Measurements from ENCODE around the gene PSD. TPM values are rescaled to one million over a fixed set of nuclear protein-coding genes. Genes with fewer than 3 reads are reported as not detected.
"Not testable (repeated sequence)": the region's sequence is repeated elsewhere in the genome, so short reads cannot be mapped to it uniquely, and the experiment has no call there.

The PSD gene
- total RNA-seq, result 2.4 and 3.7 TPM in 2 replicates

GRCh38 chr10:102418622-102419268, at the start of gene PSD:
Gene PSD, minus strand, starts transcription at chr10:102418785. Its CDS starts 1,747 bp downstream, at chr10:102417038.
- intact Hi-C loops (cut with micrococcal nuclease), result no loop called here

- intact Hi-C loops (cut with micrococcal nuclease), result no loop called here
Observed at GRCh38 chr10:102467971-102468438, 49.4 kb upstream of the PSD start.

GRCh38 chr10:102467318-102467717, 48.7 kb upstream of the PSD start:
- intact Hi-C loops (cut with micrococcal nuclease), result no loop called here

GRCh38 chr10:102465466-102465865, 46.9 kb upstream of the PSD start:
- intact Hi-C loops (cut with micrococcal nuclease), result no loop called here

GRCh38 chr10:102463983-102464382, 45.4 kb upstream of the PSD start:
- intact Hi-C loops (cut with micrococcal nuclease), result no loop called here

- intact Hi-C loops (cut with micrococcal nuclease), result no loop called here
Observed at GRCh38 chr10:102462512-102463054, 44.0 kb upstream of the PSD start.

GRCh38 chr10:102461187-102462054, 42.8 kb upstream of the PSD start:
- intact Hi-C loops (cut with micrococcal nuclease), result loop anchor here (1.0 kb wide), 7 partner anchors 12 to 329 kb away; partner anchors contain the start of genes ACTR1A and CUEDC2

- intact Hi-C loops (cut with micrococcal nuclease), result loop anchor here (1.0 kb wide), 7 partner anchors 12 to 329 kb away; partner anchors contain the start of genes ACTR1A and CUEDC2
Observed at GRCh38 chr10:102460836-102461186, 42.2 kb upstream of the PSD start.

- intact Hi-C loops (cut with micrococcal nuclease), result no loop called here
Observed at GRCh38 chr10:102458656-102459055, 40.1 kb upstream of the PSD start.

- intact Hi-C loops (cut with micrococcal nuclease), result no loop called here
Observed at GRCh38 chr10:102457591-102458150, 39.1 kb upstream of the PSD start.

- intact Hi-C loops (cut with micrococcal nuclease), result no loop called here
Observed at GRCh38 chr10:102455893-102456471, 37.4 kb upstream of the PSD start.

- intact Hi-C loops (cut with micrococcal nuclease), result not testable (repeated sequence)
Observed at GRCh38 chr10:102454662-102455487, 36.3 kb upstream of the PSD start.

GRCh38 chr10:102453502-102453901, 34.9 kb upstream of the PSD start:
- intact Hi-C loops (cut with micrococcal nuclease), result loop anchor here (1.0 kb wide), 1 partner anchor 26 kb away; no protein-coding TSS in a partner anchor

- intact Hi-C loops (cut with micrococcal nuclease), result loop anchor here (1.0 kb wide), 1 partner anchor 26 kb away; no protein-coding TSS in a partner anchor
Observed at GRCh38 chr10:102452672-102453340, 34.2 kb upstream of the PSD start.

- intact Hi-C loops (cut with micrococcal nuclease), result no loop called here
Observed at GRCh38 chr10:102451105-102451969, 32.8 kb upstream of the PSD start, which contains the start of gene C10orf95. Gene C10orf95, minus strand, starts transcription at chr10:102451543. Its CDS starts 450 bp downstream, at chr10:102451093.

- intact Hi-C loops (cut with micrococcal nuclease), result loop anchor here (1.0 kb wide), 2 partner anchors 29 to 298 kb away; partner anchors contain the start of gene NOLC1
Observed at GRCh38 chr10:102450374-102451104, 32.0 kb upstream of the PSD start.

GRCh38 chr10:102450124-102450373, 31.5 kb upstream of the PSD start:
- intact Hi-C loops (cut with micrococcal nuclease), result loop anchor here (1.0 kb wide), 2 partner anchors 29 to 298 kb away; partner anchors contain the start of gene NOLC1

Measured in T-helper 1 cell treated with Interleukin-12 subunit alpha and Interleukin-12 subunit beta and Interleukin-4 antibody, amounts not matched to agents 30 ng/mL and 1 ng/mL, for 36 hours (primary cell).